22Rv1 (cell line): ENCODE data around the gene DCT.

ENCODE experiments used
- H3K27ac ChIP-seq: fragments of 450-650 bp; 2 replicates; pipeline ENCODE4 v1.5.1; 2017
- CTCF ChIP-seq: fragments of 450-650 bp; IDR thresholded peaks from 2 replicates; pipeline ENCODE4 v1.5.1; 2017; ENCODE audit warnings: mild to moderate bottlenecking
- ZFX ChIP-seq: fragments of 450-650 bp; IDR thresholded peaks from 2 replicates; pipeline ENCODE4 v1.6.1; 2017; ENCODE audit warnings: antibody characterized with exemption, borderline replicate concordance

Gene DCT

GRCh38 chr13:94431574-94431973 is 47.9 kb downstream of the DCT start:
- no peak overlapping the region for H3K27ac ChIP-seq
- no peak for TF ChIP-seq CTCF
- TF ChIP-seq ZFX = no peak

DNA sequence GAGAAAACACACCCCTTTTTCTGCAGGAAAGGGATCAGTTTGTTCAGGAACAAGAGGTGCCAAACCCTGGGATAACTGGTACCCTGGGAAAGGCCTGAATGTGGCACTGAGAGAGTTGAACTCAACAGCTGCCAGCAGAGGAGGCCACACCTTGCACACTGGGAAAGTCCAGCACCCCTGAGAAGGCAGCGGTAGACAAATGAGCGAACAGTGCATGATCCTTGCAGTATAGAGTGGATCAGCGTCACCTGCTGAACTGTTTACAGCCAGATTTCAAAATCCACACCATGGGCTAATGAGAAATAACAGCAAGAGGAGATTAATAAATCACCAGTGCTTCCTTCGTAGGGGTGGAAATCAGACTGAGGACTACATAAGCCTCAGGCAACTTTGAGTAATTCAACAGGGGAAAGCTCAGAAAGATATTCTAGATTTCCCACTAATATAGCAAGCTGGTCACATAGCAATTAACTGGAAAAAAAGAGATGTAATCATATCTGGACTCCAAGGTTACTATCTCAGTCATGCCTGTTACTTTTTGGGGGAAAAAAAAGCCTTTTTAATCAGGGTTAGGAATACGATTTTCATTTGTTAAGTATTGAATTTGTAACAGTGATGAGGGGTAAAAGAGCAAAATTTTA is 52.0 kb downstream of the DCT start:
- TF ChIP-seq CTCF = no peak
- TF ChIP-seq ZFX = no peak
- no peak overlapping the region for H3K27ac ChIP-seq

- TF ChIP-seq ZFX (no peak), CTCF (no peak)
- H3K27ac ChIP-seq = no peak overlapping the region
Observed at GRCh38 chr13:94419925-94420305, 59.6 kb downstream of the DCT start.

DNA sequence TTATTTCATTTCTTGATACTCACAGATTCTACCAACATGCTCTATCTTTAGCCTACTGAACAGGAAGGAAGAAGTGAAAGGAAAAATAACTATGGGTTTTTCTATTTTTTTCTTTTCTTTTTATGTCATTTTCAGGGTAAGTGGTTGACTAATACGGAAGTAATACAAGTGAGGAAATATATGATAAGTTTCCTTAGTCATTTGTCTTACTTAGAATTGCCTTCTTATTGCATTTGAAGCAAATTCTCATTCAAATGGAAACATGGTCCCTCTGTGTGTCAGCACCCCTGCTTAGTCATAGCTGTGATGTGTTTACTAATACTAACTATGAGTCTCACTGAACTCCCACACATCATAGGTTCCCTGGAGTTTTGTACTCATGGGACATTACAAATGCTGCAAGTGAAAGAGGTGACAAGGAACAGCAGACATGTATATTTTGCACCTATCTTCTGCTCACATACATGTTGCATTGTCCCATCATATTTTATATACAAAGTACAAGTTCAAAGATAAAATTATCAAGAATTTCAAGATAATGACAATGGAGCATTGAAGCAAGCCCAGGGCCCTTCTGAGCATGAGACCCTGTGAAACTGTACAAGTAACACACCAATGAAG is 60.1 kb downstream of the DCT start:
- H3K27ac ChIP-seq = no peak overlapping the region
- TF ChIP-seq ZFX = no peak
- no peak for TF ChIP-seq CTCF

DNA sequence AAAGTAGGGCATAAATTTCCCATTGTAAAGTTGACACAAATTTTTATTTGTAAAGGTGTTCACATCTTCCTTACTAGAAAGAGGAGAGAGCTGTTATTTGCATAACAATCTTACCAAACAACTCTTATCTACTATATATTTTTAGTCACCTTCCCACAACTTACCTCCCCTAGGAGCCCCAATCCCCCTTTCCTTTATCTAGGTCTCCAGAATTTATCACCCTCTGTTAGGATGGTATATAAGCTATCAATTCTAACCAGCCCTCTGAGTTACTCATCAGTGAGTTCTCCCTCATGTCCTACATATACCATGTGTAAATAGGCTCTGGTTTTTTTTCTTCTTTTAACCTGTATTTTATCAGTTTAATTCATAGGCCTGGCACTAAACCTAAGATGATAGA is 62.2 kb downstream of the DCT start:
- no peak overlapping the region for H3K27ac ChIP-seq
- no peak for TF ChIP-seq CTCF
- no peak for TF ChIP-seq ZFX

GRCh38 chr13:94416454-94417080 is 62.9 kb downstream of the DCT start:
- peak overlapping the region; percentile 49 for H3K27ac ChIP-seq
- TF ChIP-seq CTCF (peak; percentile 95), ZFX (no peak)
